Sigmoid colon (tissue), 3 donors: ENCODE results near the gene CD248.

Source experiments
- POLR2A ChIP-seq, 2 donors: fragments of 450-650 bp; IDR thresholded peaks; one replicate each; pipeline ENCODE4 v1.6.1; 2016; ENCODE audit warnings: antibody characterized with exemption in 2 of 2, mild to moderate bottlenecking in 2 of 2, moderate library complexity in 2 of 2
- TF ChIP-seq, protein P1 (sequence below), 4 experiments: fragments of 450-650 bp in 3 of 4; fragments of 200-600 bp in 1 of 4; IDR thresholded peaks; one replicate each; pipeline ENCODE4 v1.5.1; 2016 to 2019; ENCODE audit warnings: antibody characterized with exemption in 4 of 4, mild to moderate bottlenecking in 3 of 4, moderate library complexity in 2 of 4

DNA sequence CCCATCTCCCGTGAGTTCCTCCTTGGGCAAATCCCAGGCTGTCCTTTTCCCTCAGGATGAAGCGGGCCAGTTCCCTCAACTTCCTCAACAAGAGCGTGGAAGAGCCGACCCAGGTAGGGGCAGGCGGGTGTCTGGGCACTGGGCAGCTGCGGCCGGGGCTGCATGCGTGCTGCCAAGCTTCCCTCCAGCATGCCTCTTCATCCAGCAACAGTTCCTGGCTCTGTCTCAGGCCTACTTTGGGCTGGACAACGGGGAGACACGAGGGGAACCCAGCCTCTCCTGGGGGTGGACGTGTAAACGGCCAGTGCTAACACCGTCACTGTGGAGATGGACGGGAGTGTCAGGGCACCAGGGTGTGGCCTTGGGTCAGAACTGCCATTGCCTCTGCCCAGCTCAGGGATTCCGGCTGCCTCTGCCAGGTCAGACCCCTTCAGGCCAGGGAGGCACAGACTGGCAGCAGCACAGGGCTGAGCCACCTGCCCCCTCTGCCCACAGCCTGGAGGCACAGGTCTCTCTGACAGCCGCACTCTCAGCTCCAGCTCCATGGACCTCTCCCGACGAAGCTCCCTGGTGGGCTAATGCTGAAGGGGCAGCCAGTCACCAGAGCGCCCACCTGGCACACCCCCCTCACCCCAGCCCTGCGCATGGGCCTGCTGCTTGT, 50.3 kb downstream of the CD248 start:
- TF ChIP-seq, protein P1, sequence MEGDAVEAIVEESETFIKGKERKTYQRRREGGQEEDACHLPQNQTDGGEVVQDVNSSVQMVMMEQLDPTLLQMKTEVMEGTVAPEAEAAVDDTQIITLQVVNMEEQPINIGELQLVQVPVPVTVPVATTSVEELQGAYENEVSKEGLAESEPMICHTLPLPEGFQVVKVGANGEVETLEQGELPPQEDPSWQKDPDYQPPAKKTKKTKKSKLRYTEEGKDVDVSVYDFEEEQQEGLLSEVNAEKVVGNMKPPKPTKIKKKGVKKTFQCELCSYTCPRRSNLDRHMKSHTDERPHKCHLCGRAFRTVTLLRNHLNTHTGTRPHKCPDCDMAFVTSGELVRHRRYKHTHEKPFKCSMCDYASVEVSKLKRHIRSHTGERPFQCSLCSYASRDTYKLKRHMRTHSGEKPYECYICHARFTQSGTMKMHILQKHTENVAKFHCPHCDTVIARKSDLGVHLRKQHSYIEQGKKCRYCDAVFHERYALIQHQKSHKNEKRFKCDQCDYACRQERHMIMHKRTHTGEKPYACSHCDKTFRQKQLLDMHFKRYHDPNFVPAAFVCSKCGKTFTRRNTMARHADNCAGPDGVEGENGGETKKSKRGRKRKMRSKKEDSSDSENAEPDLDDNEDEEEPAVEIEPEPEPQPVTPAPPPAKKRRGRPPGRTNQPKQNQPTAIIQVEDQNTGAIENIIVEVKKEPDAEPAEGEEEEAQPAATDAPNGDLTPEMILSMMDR (IDR thresholded peaks at IDR 0.05) = no peak
- no peak for TF ChIP-seq POLR2A (IDR thresholded peaks at IDR 0.05)
